Breast epithelium (tissue), 4 donors: Measurements from ENCODE around the gene CCL13. TPM values are rescaled to one million over a fixed set of nuclear protein-coding genes. Genes with fewer than 3 reads are reported as not detected.

Experiments used
- DNase-seq, 2 donors: peaks; one replicate each; pipeline ENCODE4 v3.0.0-alpha.2; 2019; ENCODE audit warnings: low spot score in 2 of 2
- H3K27ac ChIP-seq, 2 donors: fragments of 200-600 bp; sonication (generic) in 1 of 2; one replicate each; pipeline ENCODE4 v1.5.1; 2016 to 2019; ENCODE audit warnings: mild to moderate bottlenecking in 1 of 2
- H3K27me3 ChIP-seq, 2 donors: fragments of 200-600 bp; sonication (generic) in 1 of 2; one replicate each; pipeline versions ENCODE4 v1.5.1 to v1.6.0; 2017 to 2019; ENCODE audit warnings: control low read depth in 1 of 2, mild to moderate bottlenecking in 1 of 2
- H3K36me3 ChIP-seq: fragments of 200-600 bp; one replicate; pipeline ENCODE4 v1.5.1; 2019
- H3K4me1 ChIP-seq, 2 donors: fragments of 200-600 bp; sonication (generic); one replicate each; pipeline ENCODE4 v1.5.1; 2016 to 2019; ENCODE audit warnings: control low read depth in 1 of 2
- H3K4me3 ChIP-seq, 3 donors: fragments of 200-600 bp; sonication (generic); 1 replicate in 2 of 3; 2 replicates in 1 of 3; pipeline ENCODE4 v1.5.1; 2016 to 2019; ENCODE audit warnings: mild to moderate bottlenecking in 3 of 3, moderate library complexity in 2 of 3
- H3K9me3 ChIP-seq, 2 donors: fragments of 200-600 bp; sonication (generic) in 1 of 2; one replicate each; pipeline ENCODE4 v1.5.1; 2016 to 2019; ENCODE audit warnings: control low read depth in 1 of 2
- POLR2A ChIP-seq: fragments of 450-650 bp; IDR thresholded peaks from one replicate; pipeline ENCODE4 v1.6.1; 2016; ENCODE audit warnings: antibody characterized with exemption, mild to moderate bottlenecking, moderate library complexity
- POLR2AphosphoS5 ChIP-seq, 3 donors: sonication (generic); formaldehyde crosslinking; IDR thresholded peaks; one replicate each; pipeline ENCODE4 v1.6.1; 2017; ENCODE audit warnings: antibody characterized with exemption in 3 of 3
- intact Hi-C: fragments of 100-400 bp; cut with DNase I; formaldehyde crosslinking; loops from one replicate; pipeline ENCODE4 v1.15.1; 2023; ENCODE audit warnings: low total_unique reads
- total RNA-seq, 3 donors: library from RNA; depleted of rRNA; stranded (reverse); fragments of >200 nt; gene quantifications; one replicate each; pipeline ENCODE4 v1.1.0, GENCODE V29; 2016
- TF ChIP-seq, protein P1 (sequence below), 3 donors: fragments of 450-650 bp; IDR thresholded peaks; one replicate each; pipeline ENCODE4 v1.5.1; 2016 to 2017; ENCODE audit warnings: antibody characterized with exemption in 3 of 3, mild to moderate bottlenecking in 3 of 3, moderate library complexity in 3 of 3

The CCL13 gene
- total RNA-seq, 3 donors from 2014 or later = 1.0 to 4.3 (median 2.0) TPM

DNA sequence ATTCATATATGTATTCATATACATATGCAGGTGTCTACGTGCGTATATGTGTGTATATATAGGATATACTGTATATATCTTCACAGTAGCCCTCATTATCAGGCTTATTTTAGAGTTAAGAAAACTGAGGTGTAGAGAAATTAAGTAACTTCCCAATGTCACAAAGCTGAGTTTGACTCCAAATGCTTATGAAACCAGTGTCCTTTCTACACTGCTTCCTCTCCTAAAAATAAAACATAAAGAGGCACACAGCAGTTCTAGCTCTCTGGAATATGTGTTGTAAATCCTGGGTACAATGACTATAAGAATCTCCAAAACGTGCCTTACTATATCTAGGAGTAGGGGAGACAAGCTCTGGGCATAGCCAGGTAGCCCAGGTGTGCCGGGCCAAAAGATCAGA lies 46.7 kb downstream of the CCL13 start:
- Histone ChIP-seq H3K4me1 (no peaks in the 10 kb centered on the region), H3K36me3 (no peaks in the 10 kb centered on the region), H3K27me3 (peaks cover 0 to 12% of the 10 kb centered on the region in 2 donors), H3K27ac (no peak overlapping the region), H3K4me3 (no peak overlapping the region), H3K9me3 (no peaks in the 10 kb centered on the region)
- TF ChIP-seq POLR2AphosphoS5 (IDR thresholded peaks at IDR 0.05) = no peak
- TF ChIP-seq POLR2A = no peak
- TF ChIP-seq, protein P1, sequence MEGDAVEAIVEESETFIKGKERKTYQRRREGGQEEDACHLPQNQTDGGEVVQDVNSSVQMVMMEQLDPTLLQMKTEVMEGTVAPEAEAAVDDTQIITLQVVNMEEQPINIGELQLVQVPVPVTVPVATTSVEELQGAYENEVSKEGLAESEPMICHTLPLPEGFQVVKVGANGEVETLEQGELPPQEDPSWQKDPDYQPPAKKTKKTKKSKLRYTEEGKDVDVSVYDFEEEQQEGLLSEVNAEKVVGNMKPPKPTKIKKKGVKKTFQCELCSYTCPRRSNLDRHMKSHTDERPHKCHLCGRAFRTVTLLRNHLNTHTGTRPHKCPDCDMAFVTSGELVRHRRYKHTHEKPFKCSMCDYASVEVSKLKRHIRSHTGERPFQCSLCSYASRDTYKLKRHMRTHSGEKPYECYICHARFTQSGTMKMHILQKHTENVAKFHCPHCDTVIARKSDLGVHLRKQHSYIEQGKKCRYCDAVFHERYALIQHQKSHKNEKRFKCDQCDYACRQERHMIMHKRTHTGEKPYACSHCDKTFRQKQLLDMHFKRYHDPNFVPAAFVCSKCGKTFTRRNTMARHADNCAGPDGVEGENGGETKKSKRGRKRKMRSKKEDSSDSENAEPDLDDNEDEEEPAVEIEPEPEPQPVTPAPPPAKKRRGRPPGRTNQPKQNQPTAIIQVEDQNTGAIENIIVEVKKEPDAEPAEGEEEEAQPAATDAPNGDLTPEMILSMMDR (IDR thresholded peaks at IDR 0.05) = no peak
- DNase-seq = no peak
- intact Hi-C loops = no loop called here

DNA sequence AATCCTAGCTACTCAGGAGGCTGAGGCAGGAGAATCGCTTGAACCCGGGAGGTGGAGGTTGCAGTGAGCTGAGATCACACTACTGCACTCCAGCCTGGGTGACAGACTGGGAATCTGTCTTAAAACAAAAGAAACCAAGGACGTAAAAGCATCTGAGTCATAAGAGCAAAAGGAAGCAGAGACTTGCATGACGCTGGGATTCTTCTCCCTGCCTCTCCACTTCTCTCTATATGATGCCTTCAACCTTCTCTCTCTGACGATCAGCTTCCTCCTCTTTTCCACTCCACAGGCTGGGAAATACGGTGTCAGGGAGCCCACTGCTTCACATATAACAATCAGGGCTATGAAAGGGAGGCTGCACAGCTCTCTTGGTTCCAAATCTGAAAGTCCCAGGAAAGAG lies 49.9 kb downstream of the CCL13 start:
- H3K27me3 ChIP-seq = peaks cover 0 to 27% of the 10 kb centered on the region in 2 donors
- H3K4me1 ChIP-seq = no peaks in the 10 kb centered on the region
- H3K4me3 ChIP-seq = no peak overlapping the region
- H3K27ac ChIP-seq = no peak overlapping the region
- TF ChIP-seq, protein P1 (IDR thresholded peaks at IDR 0.05) = no peak
- TF ChIP-seq POLR2A = no peak
- intact Hi-C loops = no loop called here
- no peaks in the 10 kb centered on the region for H3K36me3 ChIP-seq
- no peak for DNase-seq
- no peaks in the 10 kb centered on the region for H3K9me3 ChIP-seq

Other genes with a start within 250 kb of the CCL13 start
- 10 to 100 TPM in 2 of 3 donors, 1 to 10 TPM in 1; 7.4 to 64.4 (median 26.5) TPM for gene CCL2, start 101.2 kb upstream of the CCL13 start, total RNA-seq
- gene CCL7, start 86.3 kb upstream of the CCL13 start, total RNA-seq = not detected
- under 1 TPM in 1 of 3 donors, not detected in 2; 0.29 TPM for gene CCL11, start 70.7 kb upstream of the CCL13 start, total RNA-seq
- 1 to 10 TPM in 1 of 3 donors, under 1 TPM in 2; 0.66 to 2.6 (median 0.88) TPM for gene CCL8, start 37.0 kb upstream of the CCL13 start, total RNA-seq
- gene CCL1, start 6.8 kb downstream of the CCL13 start, total RNA-seq = not detected
- gene TMEM132E, start 223.1 kb downstream of the CCL13 start, total RNA-seq = under 1 TPM in 2 of 3 donors, not detected in 1; under 0.01 TPM